HEK293 (cell line): Measurements from ENCODE around the gene ZNF436.
A peak's percentile ranks its signal among the peaks of the same experiment; 100 is the strongest.

ENCODE experiments used
- CTCF ChIA-PET: fragments of 350-600 bp; formaldehyde crosslinking; extraction: SDS; loops from one replicate; lab custom pipeline; 2021; ENCODE audit warnings: antibody characterized with exemption; lab: Yijun Ruan, JAX
- POLR2A ChIA-PET: fragments of 300-600 bp; formaldehyde crosslinking; extraction: SDS; loops from one replicate; lab custom pipeline; 2020; ENCODE audit warnings: antibody characterized with exemption, inconsistent platforms; lab: Yijun Ruan, JAX
- H3K27ac ChIP-seq: fragments of 200-500 bp; sonication (Bioruptor generic); 2 replicates; pipeline ENCODE4 v1.5.1; 2014; ENCODE audit warnings: low read depth, low read length, control low read depth, inconsistent platforms; ENCODE audit errors: extremely low read depth
- H3K36me3 ChIP-seq, 2 experiments: fragments of 200-500 bp in 1 of 2; sonication (Bioruptor generic) in 1 of 2; 1 replicate in 1 of 2; 2 replicates in 1 of 2; pipeline ENCODE4 v1.5.1; 2014 to 2017; ENCODE audit warnings: inconsistent platforms in 2 of 2, low read length in 2 of 2; ENCODE audit not compliant: control insufficient read depth in 2 of 2, insufficient read depth in 1 of 2
- H3K4me1 ChIP-seq: fragments of 200-500 bp; sonication (Bioruptor generic); 2 replicates; pipeline ENCODE4 v1.5.1; 2014; ENCODE audit warnings: mild to moderate bottlenecking, low read length, inconsistent platforms; ENCODE audit not compliant: control insufficient read depth, insufficient read depth
- H3K4me3 ChIP-seq: 2 replicates; pipeline ENCODE4 v1.5.1; 2011; ENCODE audit warnings: low read depth, mild to moderate bottlenecking, control low read depth, low read length, moderate library complexity
- H3K9me3 ChIP-seq: fragments of 200-500 bp; sonication (Bioruptor generic); 2 replicates; pipeline ENCODE4 v1.5.1; 2014; ENCODE audit warnings: low read depth, low read length, inconsistent platforms; ENCODE audit not compliant: control insufficient read depth, insufficient read depth
- BCL11B ChIP-seq: fragments of 450-650 bp; formaldehyde crosslinking; IDR thresholded peaks from 2 replicates; pipeline ENCODE4 v1.5.1; 2016; ENCODE audit warnings: low read depth, missing biosample characterization, missing genetic modification characterization
- KLF16 ChIP-seq: fragments of 450-650 bp; formaldehyde crosslinking; IDR thresholded peaks from 2 replicates; pipeline ENCODE4 v1.5.1; 2017; ENCODE audit warnings: missing biosample characterization, missing genetic modification characterization
- PRDM1 ChIP-seq: fragments of 450-650 bp; formaldehyde crosslinking; IDR thresholded peaks from 2 replicates; pipeline ENCODE4; 2016; ENCODE audit warnings: missing biosample characterization, missing genetic modification characterization
- PRDM10 ChIP-seq: fragments of 450-650 bp; formaldehyde crosslinking; IDR thresholded peaks from 2 replicates; pipeline ENCODE4 v1.5.1; 2016; ENCODE audit warnings: missing biosample characterization, missing genetic modification characterization
- ZBTB1 ChIP-seq: fragments of 450-650 bp; formaldehyde crosslinking; IDR thresholded peaks from 2 replicates; pipeline ENCODE4 v1.5.1; 2016; ENCODE audit warnings: missing biosample characterization, missing genetic modification characterization
- ZBTB10 ChIP-seq: fragments of 450-650 bp; formaldehyde crosslinking; IDR thresholded peaks from 2 replicates; pipeline ENCODE4 v1.5.1; 2016; ENCODE audit warnings: missing biosample characterization, missing genetic modification characterization
- ZNF114 ChIP-seq: fragments of 450-650 bp; formaldehyde crosslinking; IDR thresholded peaks from 2 replicates; pipeline ENCODE4 v1.5.0; 2017; ENCODE audit warnings: missing biosample characterization, missing genetic modification characterization
- ZNF155 ChIP-seq: fragments of 450-650 bp; formaldehyde crosslinking; IDR thresholded peaks from 2 replicates; pipeline ENCODE4 v1.5.1; 2016; ENCODE audit warnings: missing biosample characterization, missing genetic modification characterization
- ZNF16 ChIP-seq: fragments of 450-650 bp; formaldehyde crosslinking; IDR thresholded peaks from 2 replicates; pipeline ENCODE4 v1.5.1; 2016; ENCODE audit warnings: low read depth, missing biosample characterization, missing genetic modification characterization
- ZNF202 ChIP-seq: fragments of 450-650 bp; formaldehyde crosslinking; IDR thresholded peaks from 2 replicates; pipeline ENCODE4 v1.5.1; 2016; ENCODE audit warnings: missing biosample characterization, missing genetic modification characterization, borderline replicate concordance
- ZNF214 ChIP-seq: fragments of 450-650 bp; formaldehyde crosslinking; IDR thresholded peaks from 2 replicates; pipeline ENCODE4 v1.5.1; 2017; ENCODE audit warnings: missing biosample characterization, mild to moderate bottlenecking, missing genetic modification characterization, borderline replicate concordance
- ZNF221 ChIP-seq: fragments of 450-650 bp; formaldehyde crosslinking; IDR thresholded peaks from 2 replicates; pipeline ENCODE4 v1.5.1; 2017; ENCODE audit warnings: missing biosample characterization, missing genetic modification characterization, borderline replicate concordance
- ZNF239 ChIP-seq: fragments of 450-650 bp; formaldehyde crosslinking; IDR thresholded peaks from 2 replicates; pipeline ENCODE4 v1.5.1; 2016; ENCODE audit warnings: missing biosample characterization, missing genetic modification characterization
- ZNF266 ChIP-seq: fragments of 450-650 bp; formaldehyde crosslinking; IDR thresholded peaks from 2 replicates; pipeline ENCODE4 v1.5.1; 2016; ENCODE audit warnings: missing biosample characterization, missing genetic modification characterization, low read depth
- ZNF302 ChIP-seq: fragments of 450-650 bp; formaldehyde crosslinking; IDR thresholded peaks from 2 replicates; pipeline ENCODE4 v1.5.1; 2016; ENCODE audit warnings: missing biosample characterization, missing genetic modification characterization, low read depth
- ZNF350 ChIP-seq: fragments of 450-650 bp; formaldehyde crosslinking; IDR thresholded peaks from 2 replicates; pipeline ENCODE4 v1.5.0; 2017; ENCODE audit warnings: missing biosample characterization, mild to moderate bottlenecking, missing genetic modification characterization
- ZNF354C ChIP-seq: fragments of 450-650 bp; formaldehyde crosslinking; IDR thresholded peaks from 2 replicates; pipeline ENCODE4 v1.5.1; 2016; ENCODE audit warnings: missing biosample characterization, missing genetic modification characterization, low read depth, borderline replicate concordance
- ZNF366 ChIP-seq: fragments of 450-650 bp; formaldehyde crosslinking; conservative IDR thresholded peaks from 2 replicates; pipeline ENCODE4 v1.5.1; 2016; ENCODE audit warnings: missing biosample characterization, missing genetic modification characterization
- ZNF416 ChIP-seq: fragments of 450-650 bp; formaldehyde crosslinking; IDR thresholded peaks from 2 replicates; pipeline ENCODE4 v1.5.1; 2016; ENCODE audit warnings: missing biosample characterization, missing genetic modification characterization
- ZNF529 ChIP-seq: fragments of 450-650 bp; formaldehyde crosslinking; IDR thresholded peaks from 2 replicates; pipeline ENCODE4 v1.5.1; 2017; ENCODE audit warnings: missing genetic modification characterization, missing biosample characterization; ENCODE audit not compliant: insufficient replicate concordance
- ZNF558 ChIP-seq: fragments of 450-650 bp; formaldehyde crosslinking; IDR thresholded peaks from 2 replicates; pipeline ENCODE4 v1.5.1; 2016; ENCODE audit warnings: missing biosample characterization, missing genetic modification characterization
- ZNF629 ChIP-seq: fragments of 450-650 bp; formaldehyde crosslinking; IDR thresholded peaks from 2 replicates; pipeline ENCODE4 v1.5.1; 2017; ENCODE audit warnings: missing biosample characterization, missing genetic modification characterization
- ZNF704 ChIP-seq: fragments of 450-650 bp; formaldehyde crosslinking; IDR thresholded peaks from 2 replicates; pipeline ENCODE4 v1.5.1; 2016; ENCODE audit warnings: missing biosample characterization, missing genetic modification characterization
- ZNF791 ChIP-seq: fragments of 450-650 bp; formaldehyde crosslinking; IDR thresholded peaks from 2 replicates; pipeline ENCODE4 v1.5.1; 2016; ENCODE audit warnings: missing biosample characterization, missing genetic modification characterization
- ZNF843 ChIP-seq: fragments of 450-650 bp; formaldehyde crosslinking; IDR thresholded peaks from 2 replicates; pipeline ENCODE4 v1.5.1; 2016; ENCODE audit warnings: missing biosample characterization, missing genetic modification characterization
- ZXDB ChIP-seq: fragments of 450-650 bp; formaldehyde crosslinking; IDR thresholded peaks from 2 replicates; pipeline ENCODE4 v1.5.1; 2016; ENCODE audit warnings: missing biosample characterization, missing genetic modification characterization

ZNF436 gene

DNA sequence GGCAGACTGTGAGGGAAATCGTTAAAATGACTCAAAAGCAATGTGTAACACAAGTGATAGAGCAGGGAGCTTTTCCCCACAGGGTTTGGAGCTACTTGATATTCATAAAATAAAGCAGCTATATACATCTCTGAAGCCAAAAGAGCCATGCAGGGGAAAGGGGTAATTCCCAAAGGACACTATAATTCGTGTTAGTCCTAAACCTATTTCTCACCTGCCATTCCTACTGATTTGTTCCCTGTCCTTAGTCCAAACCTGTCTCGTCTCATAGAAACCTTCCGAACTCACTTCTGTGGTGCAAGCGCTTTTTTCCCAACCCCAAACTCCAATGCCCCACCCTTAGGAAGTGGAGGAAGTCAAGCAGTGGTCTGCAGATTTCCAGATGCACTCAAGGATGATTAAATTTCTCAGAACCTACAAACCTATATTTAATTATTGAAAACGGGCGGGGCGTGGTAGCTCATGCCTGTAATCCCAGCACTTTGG is 24.6 kb downstream of the ZNF436 start:
- H3K4me3 ChIP-seq: peak overlapping the region; percentile 39
- POLR2A ChIA-PET: interaction anchor here (0.7 to 2.3 kb wide), 16 partner anchors 11 to 347 kb away, joined by 3 to 121 read pairs (median 8); partner anchors contain the start of genes ASAP3, E2F2, ID3 and RPL11
- TF ChIP-seq PRDM10 (peak; percentile 33; the same call in 1 of the 2 replicates), PRDM1 (tag by site-specific recombination) (peak; percentile 9; the same call in 1 of the 2 replicates), ZNF366 (tag by site-specific recombination) (peak; percentile 25; the same call in 1 of the 2 replicates), ZNF843 (tag by site-specific recombination) (no peak), ZNF629 (tag by site-specific recombination) (no peak)

GRCh38 chr1:23344111-23344986 is 25.3 kb downstream of the ZNF436 start, which contains the start of gene HNRNPR:
HNRNPR (minus strand) TSS chr1:23344284; CDS start chr1:23341008, 3,276 bp downstream.
- Histone ChIP-seq H3K9me3 (no peaks in the 10 kb centered on the region), H3K27ac (peak within 1 kb of the TSS; percentile 96), H3K36me3 (peaks cover 0 to 23% of the 10 kb centered on the region in 2 experiments; a peak in 1 of 3 replicates), H3K4me3 (peak within 1 kb of the TSS; percentile 84), H3K4me1 (peaks cover 9% of the 10 kb centered on the region)
- CTCF ChIA-PET: interaction anchor here (0.6 to 2.8 kb wide), 5 partner anchors 25 to 313 kb away, joined by 3 to 25 read pairs (median 3); partner anchors contain the start of gene ZNF436
- POLR2A ChIA-PET: interaction anchor here (0.5 to 2.3 kb wide), 45 partner anchors 10 to 1191 kb away, joined by 3 to 121 read pairs (median 4); partner anchors contain the start of genes ASAP3, E2F2, ID3 and RPL11
- TF ChIP-seq ZNF704 (tag by site-specific recombination) (no peak), ZBTB1 (tag by site-specific recombination) (no peak), ZNF558 (no peak), ZNF214 (tag by site-specific recombination) (no peak), ZNF239 (tag by site-specific recombination) (no peak), KLF16 (tag by site-specific recombination) (peak; percentile 87), ZNF221 (tag by site-specific recombination) (no peak), ZNF529 (tag by site-specific recombination) (no peak), ZBTB10 (tag by site-specific recombination) (peak; percentile 100), ZNF791 (tag by site-specific recombination) (no peak), ZXDB (tag by site-specific recombination) (peak; percentile 100), ZNF16 (tag by site-specific recombination) (no peak), ZNF416 (tag by site-specific recombination) (no peak), ZNF266 (tag by site-specific recombination) (no peak), ZNF114 (tag by site-specific recombination) (no peak), ZNF350 (tag by site-specific recombination) (no peak), ZNF155 (no peak), ZNF354C (tag by site-specific recombination) (no peak), BCL11B (tag by site-specific recombination) (peak; percentile 91), ZNF302 (tag by site-specific recombination) (no peak), ZNF202 (tag by site-specific recombination) (no peak)

More for the DNA sequence above, 24.6 kb downstream of the ZNF436 start:
- Histone ChIP-seq H3K36me3 (peaks cover 0 to 22% of the 10 kb centered on the region in 2 experiments; a peak in 1 of 3 replicates), H3K4me1 (peaks cover 4% of the 10 kb centered on the region), H3K9me3 (no peaks in the 10 kb centered on the region), H3K27ac (peak overlapping the region; percentile 96)
- CTCF ChIA-PET: interaction anchor here (0.6 to 2.8 kb wide), 4 partner anchors 24 to 312 kb away, joined by 3 to 25 read pairs (median 3); partner anchors contain the start of gene ZNF436
